Effector memory CD8-positive, alpha-beta T cell (primary cell): ENCODE results near the gene ATP6V0A4.
"Not testable (repeated sequence)": the region's sequence is repeated elsewhere in the genome, so short reads cannot be mapped to it uniquely, and the experiment has no call there.

Experiments used
- ATAC-seq: fragments of 150-1000 bp; cut with Tn5 transposase; replicated peaks from 2 replicates; pipeline ENCODE4 v1.10.0; 2021; ENCODE audit warnings: mild to moderate bottlenecking, moderate library complexity
- DNase-seq, 3 experiments: peaks; one replicate each; pipeline ENCODE4 v3.0.0; 2021
- H3K27ac Mint-ChIP-seq, 2 donors: one replicate each; pipeline ENCODE4 v1.8.0; 2022; ENCODE audit warnings: mild to moderate bottlenecking in 2 of 2, mixed read lengths in 2 of 2, moderate library complexity in 2 of 2
- H3K27me3 Mint-ChIP-seq, 2 donors: one replicate each; pipeline ENCODE4 v1.8.0; 2022; ENCODE audit warnings: mixed read lengths in 2 of 2
- H3K36me3 Mint-ChIP-seq: one replicate; pipeline ENCODE4 v1.8.0; 2022; ENCODE audit warnings: mild to moderate bottlenecking, moderate library complexity, mixed read lengths; ENCODE audit not compliant: insufficient read depth
- H3K4me1 Mint-ChIP-seq, 2 donors: one replicate each; pipeline ENCODE4 v1.8.0; 2022; ENCODE audit warnings: low read depth in 2 of 2, mixed read lengths in 2 of 2
- H3K4me3 Mint-ChIP-seq, 2 donors: one replicate each; pipeline ENCODE4 v1.8.0; 2022; ENCODE audit warnings: mild to moderate bottlenecking in 2 of 2, mixed read lengths in 2 of 2, moderate library complexity in 2 of 2
- H3K9me3 Mint-ChIP-seq, 2 donors: one replicate each; pipeline ENCODE4 v1.8.0; 2022; ENCODE audit warnings: mixed read lengths in 2 of 2

The ATP6V0A4 gene

GRCh38 chr7:138822867-138823535 lies 25.0 kb upstream of the ATP6V0A4 start:
- Mint-ChIP-seq H3K9me3 (no peaks in the 10 kb centered on the region), H3K27ac (no peak overlapping the region), H3K4me1 (peaks cover 0 to 4% of the 10 kb centered on the region in 2 donors), H3K36me3 (no peaks in the 10 kb centered on the region), H3K27me3 (peaks cover 0 to 18% of the 10 kb centered on the region in 2 donors), H3K4me3 (no peak overlapping the region)
- DNase-seq (no peak), ATAC-seq (no peak)

DNA sequence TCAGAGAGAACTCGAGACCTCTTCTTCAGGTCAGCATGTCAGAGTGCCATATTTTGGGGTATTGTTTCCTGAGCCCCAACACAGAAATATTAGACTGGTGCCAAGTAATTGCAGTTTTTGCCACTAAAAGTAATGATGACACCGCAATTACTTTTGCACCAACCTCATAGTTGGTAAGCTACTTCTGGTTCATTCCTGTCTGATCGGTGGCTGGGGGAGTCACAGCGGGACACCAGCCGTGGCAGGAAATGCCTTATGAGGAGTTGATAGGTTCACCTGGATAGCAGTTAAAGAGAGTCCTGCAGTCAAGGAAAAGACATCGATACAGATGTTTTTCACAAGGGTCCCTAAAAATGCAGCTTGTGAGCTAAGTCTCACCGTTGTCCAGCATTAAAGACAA lies 23.9 kb upstream of the ATP6V0A4 start:
- no peak overlapping the region for H3K4me3 Mint-ChIP-seq
- no peak for DNase-seq
- H3K27me3 Mint-ChIP-seq = peaks cover 0 to 18% of the 10 kb centered on the region in 2 donors
- H3K36me3 Mint-ChIP-seq = no peaks in the 10 kb centered on the region
- H3K4me1 Mint-ChIP-seq = peaks cover 0 to 4% of the 10 kb centered on the region in 2 donors
- H3K9me3 Mint-ChIP-seq = no peaks in the 10 kb centered on the region
- no peak for ATAC-seq
- H3K27ac Mint-ChIP-seq = no peak overlapping the region

GRCh38 chr7:138819625-138820024 lies 21.6 kb upstream of the ATP6V0A4 start:
- Mint-ChIP-seq H3K4me3 (no peak overlapping the region), H3K27ac (no peak overlapping the region), H3K36me3 (no peaks in the 10 kb centered on the region), H3K9me3 (no peaks in the 10 kb centered on the region), H3K4me1 (no peaks in the 10 kb centered on the region), H3K27me3 (no peaks in the 10 kb centered on the region)
- ATAC-seq (no peak), DNase-seq (no peak)

- no peak overlapping the region for H3K27ac Mint-ChIP-seq
- H3K9me3 Mint-ChIP-seq = no peaks in the 10 kb centered on the region
- DNase-seq (no peak), ATAC-seq (no peak)
- H3K27me3 Mint-ChIP-seq = no peaks in the 10 kb centered on the region
- no peaks in the 10 kb centered on the region for H3K4me1 Mint-ChIP-seq
- H3K36me3 Mint-ChIP-seq = no peaks in the 10 kb centered on the region
- H3K4me3 Mint-ChIP-seq = no peak overlapping the region
Measured at GRCh38 chr7:138816650-138817049, 18.7 kb upstream of the ATP6V0A4 start.

GRCh38 chr7:138814816-138815332 lies 16.9 kb upstream of the ATP6V0A4 start:
- ATAC-seq = no peak
- DNase-seq = no peak
- H3K4me1 Mint-ChIP-seq = no peaks in the 10 kb centered on the region
- no peaks in the 10 kb centered on the region for H3K36me3 Mint-ChIP-seq
- H3K9me3 Mint-ChIP-seq = no peaks in the 10 kb centered on the region
- H3K27ac Mint-ChIP-seq = no peak overlapping the region
- no peaks in the 10 kb centered on the region for H3K27me3 Mint-ChIP-seq
- no peak overlapping the region for H3K4me3 Mint-ChIP-seq

- Mint-ChIP-seq H3K27me3 (no peaks in the 10 kb centered on the region), H3K27ac (no peak overlapping the region), H3K36me3 (no peaks in the 10 kb centered on the region), H3K9me3 (no peaks in the 10 kb centered on the region), H3K4me1 (no peaks in the 10 kb centered on the region), H3K4me3 (no peak overlapping the region)
- DNase-seq (no peak), ATAC-seq (no peak)
Measured at GRCh38 chr7:138813945-138814344, 15.9 kb upstream of the ATP6V0A4 start.

DNA sequence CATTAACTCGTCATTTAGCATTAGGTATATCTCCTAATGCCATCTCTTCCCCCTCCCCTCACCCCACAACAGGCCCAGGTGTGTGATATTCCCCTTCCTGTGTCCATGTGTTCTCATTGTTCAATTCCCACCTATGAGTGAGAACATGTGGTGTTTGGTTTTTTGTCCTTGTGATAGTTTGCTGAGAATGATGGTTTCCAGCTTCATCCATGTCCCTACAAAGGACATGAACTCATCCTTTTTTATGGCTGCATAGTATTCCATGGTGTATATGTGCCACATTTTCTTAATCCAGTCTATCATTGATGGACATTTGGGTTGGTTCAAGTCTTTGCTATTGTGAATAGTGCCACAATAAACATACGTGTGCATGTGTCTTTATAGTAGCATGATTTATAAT lies 13.3 kb upstream of the ATP6V0A4 start:
- not testable (repeated sequence) for H3K36me3 Mint-ChIP-seq, DNase-seq, H3K27me3 Mint-ChIP-seq, H3K4me3 Mint-ChIP-seq, H3K4me1 Mint-ChIP-seq, H3K9me3 Mint-ChIP-seq, H3K27ac Mint-ChIP-seq, ATAC-seq

GRCh38 chr7:138809346-138809745 lies 11.3 kb upstream of the ATP6V0A4 start:
- no peaks in the 10 kb centered on the region for H3K36me3 Mint-ChIP-seq
- ATAC-seq = no peak

DNA sequence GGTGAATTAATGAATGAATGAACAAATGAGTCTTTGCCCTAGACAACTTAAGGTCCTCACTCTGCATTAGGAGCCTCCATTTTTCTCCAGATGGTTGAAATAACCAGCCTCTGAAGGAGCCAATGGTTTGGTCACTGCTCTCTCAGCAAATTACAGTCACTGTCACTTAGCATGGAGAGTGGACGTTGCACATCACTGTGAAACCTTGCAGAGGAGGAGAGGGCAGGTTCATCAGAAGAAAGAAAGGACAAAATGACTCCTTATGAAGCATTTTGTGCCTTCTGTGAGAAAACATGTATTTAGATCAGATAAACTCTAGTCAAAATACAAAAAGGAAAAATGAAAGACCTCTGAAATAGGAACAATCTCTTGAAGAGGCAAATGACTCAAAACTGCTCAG lies 6.6 kb upstream of the ATP6V0A4 start:
- Mint-ChIP-seq H3K9me3 (no peaks in the 10 kb centered on the region), H3K27ac (no peak overlapping the region), H3K36me3 (peaks cover 5% of the 10 kb centered on the region), H3K4me3 (no peak overlapping the region), H3K27me3 (peaks cover 12 to 19% of the 10 kb centered on the region in 2 donors), H3K4me1 (peaks cover 0 to 2% of the 10 kb centered on the region in 2 donors)
- ATAC-seq (no peak), DNase-seq (no peak)

More at GRCh38 chr7:138809346-138809745, 11.3 kb upstream of the ATP6V0A4 start:
- DNase-seq = no peak
- H3K27me3 Mint-ChIP-seq = peaks cover 0 to 3% of the 10 kb centered on the region in 2 donors
- no peak overlapping the region for H3K27ac Mint-ChIP-seq
- H3K4me1 Mint-ChIP-seq = no peaks in the 10 kb centered on the region
- H3K4me3 Mint-ChIP-seq = no peak overlapping the region
- no peaks in the 10 kb centered on the region for H3K9me3 Mint-ChIP-seq

DNA sequence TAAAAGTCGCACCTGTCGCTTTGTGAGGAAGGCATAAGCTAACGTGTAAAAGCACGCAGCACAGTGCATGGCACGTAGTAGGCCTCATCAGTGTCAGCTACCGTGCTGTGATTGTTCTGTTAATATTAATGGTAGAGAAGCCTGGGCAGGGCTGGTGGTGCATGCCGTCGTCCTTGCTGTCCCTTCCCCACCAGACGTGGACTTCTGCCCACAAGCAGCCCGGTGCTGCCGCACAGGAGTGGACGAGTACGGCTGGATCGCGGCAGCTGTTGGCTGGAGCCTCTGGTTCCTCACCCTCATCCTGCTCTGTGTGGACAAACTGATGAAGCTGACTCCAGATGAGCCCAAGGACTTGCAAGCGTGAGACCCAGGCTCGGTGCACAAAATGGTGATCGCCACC lies 4.7 kb upstream of the ATP6V0A4 start:
- Mint-ChIP-seq H3K4me1 (peaks cover 0 to 12% of the 10 kb centered on the region in 2 donors), H3K9me3 (no peaks in the 10 kb centered on the region), H3K27me3 (peaks cover 20 to 30% of the 10 kb centered on the region in 2 donors), H3K4me3 (no peak overlapping the region), H3K36me3 (peaks cover 5% of the 10 kb centered on the region), H3K27ac (no peak overlapping the region)
- DNase-seq (no peak), ATAC-seq (no peak)

DNA sequence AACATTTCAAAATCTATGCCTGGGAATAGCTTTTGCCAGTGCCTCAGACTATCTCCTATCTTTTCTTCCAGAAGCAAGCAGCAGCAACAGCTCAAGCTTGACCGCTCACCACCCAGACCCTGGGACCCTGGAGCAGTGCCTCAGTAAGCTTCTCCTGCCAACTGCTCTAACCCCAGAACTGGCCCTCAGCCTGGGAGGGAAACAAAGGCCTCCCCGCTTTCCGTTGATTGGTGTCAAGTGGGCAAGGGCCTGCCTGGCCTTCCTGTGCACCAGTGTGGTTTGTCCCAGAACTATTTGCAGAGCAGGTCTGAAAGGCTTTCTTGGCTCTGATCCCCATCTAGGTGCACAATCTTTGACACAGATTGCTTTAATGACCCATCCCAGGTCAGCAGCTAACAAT lies 3.3 kb upstream of the ATP6V0A4 start:
- H3K4me1 Mint-ChIP-seq = peaks cover 0 to 18% of the 10 kb centered on the region in 2 donors
- H3K27me3 Mint-ChIP-seq = peaks cover 20 to 35% of the 10 kb centered on the region in 2 donors
- H3K4me3 Mint-ChIP-seq = no peak overlapping the region
- H3K27ac Mint-ChIP-seq = no peak overlapping the region
- H3K36me3 Mint-ChIP-seq = peaks cover 5% of the 10 kb centered on the region
- DNase-seq (no peak), ATAC-seq (no peak)
- H3K9me3 Mint-ChIP-seq = no peaks in the 10 kb centered on the region

DNA sequence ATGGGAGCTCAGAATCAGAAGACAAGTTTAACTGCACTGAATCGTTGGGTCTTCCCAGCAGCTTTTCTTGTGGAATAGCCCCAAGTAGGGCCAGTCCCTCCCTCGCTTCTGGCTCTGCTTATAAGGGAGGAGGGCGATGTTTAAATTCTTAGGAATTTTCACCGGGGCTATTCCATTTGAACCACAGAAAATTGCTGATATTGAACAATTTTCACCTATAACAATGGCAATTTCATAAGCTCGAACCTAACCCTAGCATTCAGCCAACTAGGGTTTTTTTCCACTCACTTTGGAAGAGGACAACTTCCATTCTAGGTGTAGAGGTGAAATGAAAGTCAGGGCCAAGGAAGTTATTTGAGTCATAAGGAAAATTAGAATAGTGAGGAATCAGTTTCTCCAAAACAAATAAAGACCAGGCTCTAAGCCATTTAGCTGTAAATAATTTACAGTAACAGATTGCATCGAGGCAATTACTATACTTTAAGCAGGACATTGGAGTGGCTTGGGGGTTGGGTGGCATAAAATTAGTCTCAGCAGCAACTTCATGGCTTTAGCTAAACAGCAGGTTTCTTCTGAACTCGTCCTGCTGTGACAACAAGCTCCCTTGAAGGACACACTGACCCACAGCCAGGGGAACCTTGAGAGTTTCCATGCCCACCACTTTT lies 1.5 kb upstream of the ATP6V0A4 start:
- peaks cover 0 to 18% of the 10 kb centered on the region in 2 donors for H3K4me1 Mint-ChIP-seq
- H3K27me3 Mint-ChIP-seq = peaks cover 20 to 33% of the 10 kb centered on the region in 2 donors
- no peak for DNase-seq
- H3K36me3 Mint-ChIP-seq = peaks cover 5% of the 10 kb centered on the region
- no peak for ATAC-seq
- H3K4me3 Mint-ChIP-seq = no peak overlapping the region
- H3K9me3 Mint-ChIP-seq = no peaks in the 10 kb centered on the region
- peak overlapping the region in 1 of 2 donors; percentile 45 for H3K27ac Mint-ChIP-seq

GRCh38 chr7:138798836-138799235 lies 840 bp upstream of the ATP6V0A4 start:
- Mint-ChIP-seq H3K4me1 (peaks cover 0 to 16% of the 10 kb centered on the region in 2 donors), H3K9me3 (no peaks in the 10 kb centered on the region), H3K36me3 (no peaks in the 10 kb centered on the region), H3K27me3 (peaks cover 16 to 27% of the 10 kb centered on the region in 2 donors), H3K4me3 (no peak overlapping the region), H3K27ac (peak overlapping the region in 1 of 2 donors; percentile 45)
- DNase-seq = no peak
- ATAC-seq = no peak

- H3K4me3 Mint-ChIP-seq, ATAC-seq, H3K27ac Mint-ChIP-seq: not testable (repeated sequence)
Measured at GRCh38 chr7:138797046-138797445, 950 bp downstream of the ATP6V0A4 start.

More at GRCh38 chr7:138797046-138797445, 950 bp downstream of the ATP6V0A4 start:
- not testable (repeated sequence) for DNase-seq, H3K9me3 Mint-ChIP-seq, H3K36me3 Mint-ChIP-seq
- peaks cover 0 to 16% of the 10 kb centered on the region in 2 donors for H3K4me1 Mint-ChIP-seq
- H3K27me3 Mint-ChIP-seq = peaks cover 7 to 30% of the 10 kb centered on the region in 2 donors
